ENCODE measurements around the gene ELP1.

The ELP1 gene

DNA sequence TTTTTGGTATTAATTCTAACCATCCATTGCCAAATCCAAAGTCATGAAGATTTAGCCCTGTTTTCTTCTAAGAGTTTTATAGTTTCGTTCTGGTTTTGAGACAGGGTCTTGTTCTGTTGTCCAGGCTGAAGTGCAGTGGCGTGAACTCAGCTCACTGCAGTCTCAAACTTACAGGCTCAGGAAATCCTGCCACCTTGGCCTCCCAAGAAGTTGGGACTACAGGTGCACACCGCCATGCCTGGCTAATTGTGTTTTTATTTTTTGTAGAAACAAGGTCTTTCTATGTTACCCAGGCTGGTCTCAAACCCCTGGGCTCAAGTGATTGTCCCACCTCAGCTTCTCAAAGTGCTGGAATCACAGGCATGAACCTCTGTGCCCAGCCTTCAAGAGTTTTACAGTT lies 50.8 kb downstream of the ELP1 start:
- Histone ChIP-seq H3K36me3 (replicated peaks) (peaks cover 46% of the 10 kb centered on the region), H3K4me3 (no peak overlapping the region), H3K27me3 (ENCODE audit: low read depth) (no peaks in the 10 kb centered on the region), H3K9me3 (no peaks in the 10 kb centered on the region), H3K4me1 (no peaks in the 10 kb centered on the region)
- in situ Hi-C loops (cut with MboI; ENCODE audit: low sequenced_read_pairs), result no loop called here
- no peak for DNase-seq (ENCODE audit: low spot score in 2 of 2)

DNA sequence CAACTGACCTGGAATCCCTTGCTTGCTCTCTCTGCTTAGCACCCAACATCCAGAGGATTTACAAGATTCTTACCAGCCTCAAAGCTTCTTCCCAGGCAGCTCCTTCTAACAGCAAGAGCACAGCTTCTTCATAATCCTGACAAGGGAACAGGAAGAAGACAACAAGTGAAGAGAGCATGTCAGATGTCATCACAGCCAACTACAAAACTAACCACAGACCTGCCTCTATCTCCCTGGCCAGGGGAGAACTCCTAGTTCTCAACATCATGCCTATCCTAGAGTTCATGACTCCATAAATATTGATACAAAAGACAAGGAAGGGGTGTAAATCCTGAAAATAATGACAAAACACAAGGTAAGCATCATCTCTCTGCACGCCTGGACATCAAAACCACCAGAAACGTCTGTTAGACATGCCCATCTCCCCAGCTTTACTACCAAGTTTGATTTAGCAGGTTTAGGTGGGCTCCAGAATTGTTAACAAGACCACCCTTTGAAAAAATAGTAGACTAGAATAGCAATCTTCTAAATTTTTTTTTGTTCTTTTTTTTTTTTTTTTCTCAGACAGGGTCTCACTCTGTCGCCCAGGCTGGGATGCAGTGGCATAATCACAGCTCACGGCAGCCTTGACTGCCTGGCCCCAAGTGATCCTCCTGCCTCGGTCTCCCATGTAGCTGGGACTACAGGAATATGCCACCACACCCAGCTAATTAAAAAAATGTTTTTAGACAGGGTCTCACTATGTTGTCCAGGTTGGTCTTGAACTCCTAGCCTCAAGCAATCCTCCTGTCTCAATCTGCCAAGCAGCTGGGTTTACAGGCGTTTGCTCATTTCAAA lies 51.7 kb downstream of the ELP1 start:
- no peak for DNase-seq (ENCODE audit: low spot score in 2 of 2)
- H3K27me3 ChIP-seq (ENCODE audit: low read depth), result no peaks in the 10 kb centered on the region
- no peaks in the 10 kb centered on the region for H3K4me1 ChIP-seq
- H3K9me3 ChIP-seq, result no peaks in the 10 kb centered on the region
- in situ Hi-C loops (cut with MboI; ENCODE audit: low sequenced_read_pairs), result no loop called here
- H3K4me3 ChIP-seq, result no peak overlapping the region
- H3K36me3 ChIP-seq (replicated peaks), result peaks cover 48% of the 10 kb centered on the region

DNA sequence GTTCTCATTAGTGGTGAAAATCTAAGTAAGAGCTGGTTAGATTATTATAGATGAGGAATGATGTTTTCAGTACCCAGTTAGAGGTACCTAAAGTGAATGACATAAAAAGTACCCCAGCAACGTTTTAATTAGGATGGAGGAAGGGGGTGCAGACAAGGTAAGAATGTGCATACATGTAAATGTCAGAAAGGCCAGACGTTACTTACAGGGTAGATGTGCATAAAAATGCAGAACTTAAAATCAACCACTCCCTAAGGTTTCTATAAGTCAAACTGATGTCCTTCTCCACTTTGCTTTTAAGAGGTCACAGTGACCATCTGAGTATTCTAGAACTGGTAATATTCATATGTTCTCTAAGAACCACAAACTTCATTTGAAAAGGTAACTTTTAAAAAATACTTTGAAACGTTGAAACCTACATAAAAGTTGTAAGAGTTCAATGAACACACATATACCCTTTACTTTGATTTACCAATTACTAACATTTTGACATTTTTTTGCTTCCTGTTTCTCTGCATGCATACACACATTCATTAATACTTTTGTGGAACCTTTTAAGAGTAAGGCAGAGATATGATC lies 53.1 kb downstream of the ELP1 start:
- no peak for DNase-seq (ENCODE audit: low spot score in 2 of 2)
- Histone ChIP-seq H3K4me1 (no peaks in the 10 kb centered on the region), H3K36me3 (replicated peaks) (peaks cover 58% of the 10 kb centered on the region), H3K4me3 (no peak overlapping the region), H3K27me3 (ENCODE audit: low read depth) (no peaks in the 10 kb centered on the region), H3K9me3 (no peaks in the 10 kb centered on the region)
- in situ Hi-C loops (cut with MboI; ENCODE audit: low sequenced_read_pairs), result no loop called here

DNA sequence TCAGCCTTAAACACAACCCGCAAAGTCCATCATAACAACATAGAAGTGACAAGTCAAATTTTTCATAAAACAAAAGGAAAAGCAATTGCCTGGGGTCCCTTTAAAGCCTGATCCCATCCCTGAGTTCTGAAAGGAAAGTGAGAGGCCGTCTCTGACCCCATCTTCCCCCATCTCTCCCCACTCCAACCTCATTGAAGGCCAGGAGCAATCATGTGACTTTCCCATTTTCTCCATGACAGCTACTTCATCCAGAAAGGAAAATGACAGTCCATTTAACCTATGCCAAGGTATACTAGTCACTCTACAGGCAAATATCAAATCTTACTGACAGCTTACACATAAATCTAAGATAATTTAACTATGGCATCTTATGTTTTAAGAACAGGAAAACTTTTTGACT lies 56.4 kb downstream of the ELP1 start:
- no peaks in the 10 kb centered on the region for H3K4me1 ChIP-seq
- H3K4me3 ChIP-seq, result no peak overlapping the region
- in situ Hi-C loops (cut with MboI; ENCODE audit: low sequenced_read_pairs), result no loop called here
- H3K27me3 ChIP-seq (ENCODE audit: low read depth), result no peaks in the 10 kb centered on the region
- no peak for DNase-seq (ENCODE audit: low spot score in 2 of 2)
- H3K9me3 ChIP-seq, result no peaks in the 10 kb centered on the region
- H3K36me3 ChIP-seq (replicated peaks), result peaks cover 78% of the 10 kb centered on the region

DNA sequence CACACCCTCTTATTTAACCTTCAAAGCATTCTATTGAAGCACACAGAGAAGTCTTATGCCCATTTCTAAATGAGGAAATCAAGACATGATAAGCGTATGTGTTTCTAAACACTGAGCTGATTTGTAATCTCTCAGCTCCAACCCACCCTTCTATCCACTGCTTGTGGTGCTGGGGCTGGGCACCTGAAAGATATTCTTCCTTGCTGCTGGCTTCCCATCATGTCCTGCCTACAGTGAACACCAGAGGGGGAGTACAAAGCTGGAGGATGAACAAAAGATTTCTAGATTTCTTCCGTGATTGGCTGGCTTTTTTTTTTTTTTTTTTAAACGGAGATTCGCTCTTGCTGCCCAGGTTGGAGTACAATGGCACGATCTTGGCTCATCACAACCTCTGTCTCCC lies 57.5 kb downstream of the ELP1 start:
- Histone ChIP-seq H3K36me3 (replicated peaks) (peaks cover 78% of the 10 kb centered on the region), H3K4me3 (no peak overlapping the region), H3K4me1 (no peaks in the 10 kb centered on the region), H3K27me3 (ENCODE audit: low read depth) (no peaks in the 10 kb centered on the region), H3K9me3 (no peaks in the 10 kb centered on the region)
- in situ Hi-C loops (cut with MboI; ENCODE audit: low sequenced_read_pairs), result no loop called here
- no peak for DNase-seq (ENCODE audit: low spot score in 2 of 2)

DNA sequence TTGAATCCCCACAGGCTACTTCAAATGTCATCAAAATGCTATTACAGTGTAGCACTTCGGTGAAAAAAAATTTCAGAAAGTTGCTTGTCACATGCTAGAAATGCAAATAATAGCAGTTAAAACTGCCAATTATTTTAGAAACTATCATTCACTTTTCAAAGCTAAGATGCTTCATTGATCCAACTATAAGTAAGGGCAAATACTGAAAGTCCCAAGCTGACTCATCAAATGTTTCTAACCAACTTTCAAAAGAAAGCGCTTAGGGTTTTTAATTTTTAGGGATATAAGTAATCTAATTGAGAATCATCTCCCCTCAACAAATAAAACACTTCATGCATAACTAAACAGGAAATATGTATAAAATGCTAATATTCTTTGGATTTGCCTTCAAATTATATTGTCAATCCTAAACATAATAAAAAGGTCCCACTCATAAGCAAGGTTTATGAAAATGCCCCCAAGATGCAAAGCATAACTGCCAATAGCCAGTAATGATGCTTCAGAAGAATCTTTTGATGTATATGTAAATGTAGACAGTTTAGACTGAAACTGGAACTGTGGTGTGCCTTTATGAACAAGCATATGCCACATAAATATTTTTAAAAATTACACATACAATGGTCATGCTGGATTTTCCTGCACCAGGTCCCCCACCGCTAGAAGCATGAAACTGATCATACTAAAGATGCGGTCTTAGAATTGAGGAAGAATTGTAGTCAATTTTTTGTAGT lies 59.7 kb downstream of the ELP1 start:
- Histone ChIP-seq H3K27me3 (ENCODE audit: low read depth) (no peaks in the 10 kb centered on the region), H3K4me1 (no peaks in the 10 kb centered on the region), H3K4me3 (no peak overlapping the region), H3K36me3 (replicated peaks) (peaks cover 67% of the 10 kb centered on the region), H3K9me3 (no peaks in the 10 kb centered on the region)
- in situ Hi-C loops (cut with MboI; ENCODE audit: low sequenced_read_pairs), result no loop called here
- DNase-seq (ENCODE audit: low spot score in 2 of 2), result no peak

DNA sequence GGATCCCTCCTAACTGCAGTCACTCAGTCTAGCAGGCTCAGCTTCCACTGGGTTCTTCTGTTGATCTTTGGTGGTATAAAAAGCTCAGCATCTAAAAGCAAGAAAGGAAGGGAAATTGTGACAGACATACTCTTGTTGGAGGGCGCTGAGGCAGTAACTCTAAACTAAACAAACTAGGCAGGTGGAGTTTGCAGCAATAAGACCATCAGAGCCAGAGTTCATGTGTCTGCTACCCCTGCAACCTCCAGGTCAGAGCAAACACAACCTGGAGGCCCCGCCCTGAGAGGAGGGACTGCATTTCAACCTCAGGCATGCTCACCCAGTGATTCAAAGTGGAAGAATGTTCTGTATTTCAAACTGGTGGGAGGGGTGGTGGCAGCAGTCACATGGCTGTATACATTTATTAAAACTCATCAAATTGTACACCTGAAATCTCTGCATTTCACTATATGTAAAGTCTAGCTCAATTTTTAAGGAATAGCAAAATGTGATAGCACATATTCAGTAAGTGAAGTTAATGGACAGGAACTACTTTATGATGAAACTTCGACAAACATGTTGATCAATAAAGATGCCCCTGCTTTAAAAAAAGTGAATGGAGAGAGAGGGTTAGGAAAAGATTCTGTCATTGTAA lies 64.7 kb downstream of the ELP1 start:
- no peak for DNase-seq (ENCODE audit: low spot score in 2 of 2)
- in situ Hi-C loops (cut with MboI; ENCODE audit: low sequenced_read_pairs), result no loop called here
- peaks cover 27% of the 10 kb centered on the region for H3K36me3 ChIP-seq (replicated peaks)

DNA sequence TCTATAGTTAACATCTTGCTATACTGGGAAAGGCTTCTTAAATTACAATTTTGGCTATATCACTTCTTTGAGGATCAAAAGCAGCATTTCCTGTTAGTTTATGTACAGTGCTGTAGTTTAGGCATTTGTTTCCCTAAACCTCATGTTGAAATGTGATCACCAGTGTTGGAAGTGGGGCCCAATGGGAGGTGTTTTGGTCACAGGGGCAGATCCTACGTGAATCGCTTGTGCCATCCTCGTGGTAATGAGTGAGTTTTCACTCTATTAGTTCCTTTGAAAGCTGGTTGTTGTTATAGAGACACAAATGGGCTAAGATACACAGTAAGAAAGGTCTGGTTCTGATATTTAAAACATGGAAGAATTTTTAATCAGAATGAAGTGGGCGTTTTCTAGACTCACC lies 66.1 kb downstream of the ELP1 start:
- no peaks in the 10 kb centered on the region for H3K9me3 ChIP-seq
- in situ Hi-C loops (cut with MboI; ENCODE audit: low sequenced_read_pairs), result no loop called here

More for the DNA sequence above, 64.7 kb downstream of the ELP1 start:
- Histone ChIP-seq H3K27me3 (ENCODE audit: low read depth) (no peaks in the 10 kb centered on the region), H3K4me1 (no peaks in the 10 kb centered on the region), H3K9me3 (no peaks in the 10 kb centered on the region), H3K4me3 (no peak overlapping the region)

DNA sequence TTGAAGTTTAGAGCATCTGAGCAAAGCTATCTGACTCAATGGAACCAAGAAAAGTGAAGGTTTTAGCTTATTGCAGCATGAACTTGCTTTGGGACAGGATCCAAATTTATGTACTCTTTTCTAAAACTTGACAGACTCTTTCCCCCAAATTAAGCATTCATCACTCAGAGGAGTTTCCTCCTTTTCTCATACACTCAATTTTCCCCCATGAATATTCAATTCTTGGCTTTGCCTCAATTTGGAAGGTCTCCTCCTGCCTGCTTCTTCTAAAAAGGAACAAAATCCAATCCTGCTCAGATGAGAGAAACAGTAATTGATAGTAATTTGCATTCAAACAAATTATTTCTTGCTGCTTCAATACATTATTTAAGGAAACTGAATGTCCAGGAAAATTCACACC lies 66.8 kb downstream of the ELP1 start:
- Histone ChIP-seq H3K9me3 (no peaks in the 10 kb centered on the region), H3K27me3 (ENCODE audit: low read depth) (no peaks in the 10 kb centered on the region), H3K36me3 (replicated peaks) (peaks cover 17% of the 10 kb centered on the region), H3K4me1 (no peaks in the 10 kb centered on the region), H3K4me3 (no peak overlapping the region)
- DNase-seq (ENCODE audit: low spot score in 2 of 2), result no peak
- in situ Hi-C loops (cut with MboI; ENCODE audit: low sequenced_read_pairs), result no loop called here

More for the DNA sequence above, 66.1 kb downstream of the ELP1 start:
- no peak for DNase-seq (ENCODE audit: low spot score in 2 of 2)
- H3K36me3 ChIP-seq (replicated peaks), result peaks cover 17% of the 10 kb centered on the region
- no peaks in the 10 kb centered on the region for H3K4me1 ChIP-seq
- no peaks in the 10 kb centered on the region for H3K27me3 ChIP-seq (ENCODE audit: low read depth)
- no peak overlapping the region for H3K4me3 ChIP-seq

DNA sequence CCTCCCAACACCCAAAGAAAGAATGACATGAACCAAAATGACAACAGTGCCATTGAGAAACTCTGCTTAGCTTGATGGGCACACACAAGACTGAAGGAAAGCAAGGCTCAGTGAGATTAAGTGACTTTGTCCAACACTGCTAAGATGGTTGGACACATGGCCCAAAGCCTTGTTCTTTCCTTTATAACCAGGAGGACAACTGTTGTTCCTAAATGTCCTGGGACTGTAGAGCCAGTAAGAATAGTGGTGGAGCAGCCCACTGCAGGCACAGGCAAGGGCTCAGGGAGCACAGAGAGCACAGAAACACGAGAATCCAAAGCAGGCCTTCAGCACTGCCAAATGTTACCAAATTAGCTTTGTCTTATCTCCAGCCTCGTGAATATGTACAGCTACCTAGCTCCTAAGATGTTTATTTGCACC lies 67.9 kb downstream of the ELP1 start:
- Histone ChIP-seq H3K9me3 (no peaks in the 10 kb centered on the region), H3K4me3 (no peak overlapping the region), H3K36me3 (replicated peaks) (peaks cover 6% of the 10 kb centered on the region; the same call in 1 of the 2 replicates), H3K4me1 (no peaks in the 10 kb centered on the region), H3K27me3 (ENCODE audit: low read depth) (no peaks in the 10 kb centered on the region)
- no peak for DNase-seq (ENCODE audit: low spot score in 2 of 2)
- in situ Hi-C loops (cut with MboI; ENCODE audit: low sequenced_read_pairs), result no loop called here

DNA sequence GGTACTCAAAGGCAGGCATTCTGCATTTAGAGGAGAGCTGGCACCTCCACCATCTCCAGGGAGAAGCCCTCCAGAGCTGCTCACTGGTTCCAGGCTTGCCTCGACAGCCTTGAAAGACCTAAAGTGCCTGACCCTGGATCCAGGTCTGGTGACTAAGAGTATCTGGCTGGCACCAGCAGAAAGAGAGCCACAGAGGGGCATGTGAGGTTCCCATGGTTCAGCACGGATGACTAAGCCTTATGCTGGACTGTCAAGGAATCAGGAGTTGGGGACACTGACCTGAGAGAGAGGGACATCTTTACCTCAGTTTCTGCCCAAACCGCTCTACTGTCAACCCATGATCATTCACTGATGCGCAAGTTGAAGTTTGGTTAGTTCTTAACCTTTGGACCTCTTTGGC lies 68.9 kb downstream of the ELP1 start:
- Histone ChIP-seq H3K27me3 (ENCODE audit: low read depth) (no peaks in the 10 kb centered on the region), H3K4me3 (no peak overlapping the region), H3K9me3 (no peaks in the 10 kb centered on the region), H3K36me3 (replicated peaks) (peaks cover 6% of the 10 kb centered on the region; the same call in 1 of the 2 replicates), H3K4me1 (no peaks in the 10 kb centered on the region)
- no peak for DNase-seq (ENCODE audit: low spot score in 2 of 2)
- in situ Hi-C loops (cut with MboI; ENCODE audit: low sequenced_read_pairs), result no loop called here

DNA sequence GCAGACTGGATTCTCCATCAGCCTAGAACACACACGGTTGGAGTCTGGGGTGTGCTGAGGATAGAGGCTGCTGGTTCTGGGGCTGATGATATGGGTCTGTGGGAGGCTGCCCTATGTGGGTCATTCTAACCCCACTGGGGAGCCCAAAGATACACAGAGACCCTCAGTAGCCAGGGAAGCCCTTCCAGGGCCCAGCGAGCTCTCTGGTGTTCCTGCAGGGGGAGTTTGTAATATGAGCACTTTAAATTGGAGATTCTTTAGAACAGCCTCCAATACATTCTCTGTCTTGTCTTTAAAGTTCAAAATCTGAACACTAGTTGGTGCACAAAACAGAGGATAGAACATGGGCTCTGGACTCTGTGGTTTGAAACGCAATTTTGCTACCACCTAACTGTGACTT lies 69.5 kb downstream of the ELP1 start:
- Histone ChIP-seq H3K36me3 (replicated peaks) (peaks cover 6% of the 10 kb centered on the region; the same call in 1 of the 2 replicates), H3K4me1 (no peaks in the 10 kb centered on the region), H3K4me3 (no peak overlapping the region), H3K9me3 (no peaks in the 10 kb centered on the region), H3K27me3 (ENCODE audit: low read depth) (no peaks in the 10 kb centered on the region)
- in situ Hi-C loops (cut with MboI; ENCODE audit: low sequenced_read_pairs), result no loop called here
- DNase-seq (ENCODE audit: low spot score in 2 of 2), result no peak

DNA sequence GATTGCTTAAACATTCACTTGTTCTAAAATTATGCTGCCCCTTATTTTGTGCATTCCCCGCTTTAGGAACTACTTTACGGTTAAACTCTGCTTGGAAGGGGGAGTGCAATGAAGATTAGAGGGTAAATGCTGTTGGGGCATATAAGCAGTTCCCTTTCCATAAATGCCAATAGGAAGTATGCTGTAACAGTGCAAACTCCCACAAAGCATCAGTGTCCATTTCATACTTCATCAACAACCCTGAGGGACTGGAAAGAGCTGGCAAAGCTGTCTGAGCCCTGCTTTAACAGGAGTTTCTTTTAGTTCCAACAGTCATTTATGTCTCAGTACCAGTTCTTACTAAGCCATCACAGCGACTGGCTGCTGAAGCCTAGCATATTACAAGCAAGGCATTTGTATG lies 70.0 kb downstream of the ELP1 start:
- Histone ChIP-seq H3K9me3 (no peaks in the 10 kb centered on the region), H3K4me1 (no peaks in the 10 kb centered on the region), H3K4me3 (no peak overlapping the region), H3K36me3 (replicated peaks) (peaks cover 6% of the 10 kb centered on the region; the same call in 1 of the 2 replicates), H3K27me3 (ENCODE audit: low read depth) (no peaks in the 10 kb centered on the region)
- in situ Hi-C loops (cut with MboI; ENCODE audit: low sequenced_read_pairs), result no loop called here
- DNase-seq (ENCODE audit: low spot score in 2 of 2), result no peak

DNA sequence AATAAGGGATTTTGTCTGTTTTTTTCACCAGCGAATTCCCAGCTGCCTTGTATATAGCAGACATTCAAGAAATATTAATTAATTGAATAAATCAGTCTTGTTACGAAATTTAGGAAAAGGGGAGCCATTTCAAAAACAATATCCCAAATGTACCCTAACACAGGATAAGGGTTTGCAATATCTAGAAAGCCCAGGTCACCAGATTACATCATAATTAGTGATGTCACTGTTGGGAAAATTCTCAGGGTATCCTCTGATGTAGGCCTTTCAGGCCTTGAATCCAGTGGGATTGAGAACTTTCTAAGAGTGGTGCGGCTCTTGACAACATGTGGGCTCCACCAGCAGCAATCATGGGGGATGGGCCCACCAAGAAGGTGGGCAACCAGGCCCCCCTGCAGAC lies 71.9 kb downstream of the ELP1 start, which contains the start of gene ACTL7A:
TSS of gene ACTL7A (plus strand) at position 270 of the 400 bp plus-strand sequence. CDS start at position 327, 57 bp downstream.
- Histone ChIP-seq H3K36me3 (replicated peaks) (no peaks in the 10 kb centered on the region), H3K27me3 (ENCODE audit: low read depth) (no peaks in the 10 kb centered on the region), H3K4me3 (no peak within 1 kb of the TSS), H3K4me1 (no peaks in the 10 kb centered on the region), H3K9me3 (no peaks in the 10 kb centered on the region)
- no peak for DNase-seq (ENCODE audit: low spot score in 2 of 2)
- in situ Hi-C loops (cut with MboI; ENCODE audit: low sequenced_read_pairs), result no loop called here
